GM21576 (cell line): ENCODE results near the gene HTR7.
"Not testable (repeated sequence)": the region's sequence is repeated elsewhere in the genome, so short reads cannot be mapped to it uniquely, and the experiment has no call there.

Experiments
- ATAC-seq: cut with Tn5 transposase; IDR thresholded peaks from one replicate; pipeline ENCODE4 v1.9.1; 2021; ENCODE audit warnings: mild to moderate bottlenecking, moderate library complexity; ENCODE audit not compliant: unreplicated experiment

HTR7 gene

GRCh38 chr10:90857635-90858460, at the start of gene HTR7:
TSS of gene HTR7 (minus strand) at chr10:90858039. CDS start at chr10:90857671, 368 bp downstream.
- ATAC-seq, result peak; percentile 74

- no peak for ATAC-seq
These were observed 48.8 kb upstream of the HTR7 start for GRCh38 chr10:90906596-90906995.

DNA sequence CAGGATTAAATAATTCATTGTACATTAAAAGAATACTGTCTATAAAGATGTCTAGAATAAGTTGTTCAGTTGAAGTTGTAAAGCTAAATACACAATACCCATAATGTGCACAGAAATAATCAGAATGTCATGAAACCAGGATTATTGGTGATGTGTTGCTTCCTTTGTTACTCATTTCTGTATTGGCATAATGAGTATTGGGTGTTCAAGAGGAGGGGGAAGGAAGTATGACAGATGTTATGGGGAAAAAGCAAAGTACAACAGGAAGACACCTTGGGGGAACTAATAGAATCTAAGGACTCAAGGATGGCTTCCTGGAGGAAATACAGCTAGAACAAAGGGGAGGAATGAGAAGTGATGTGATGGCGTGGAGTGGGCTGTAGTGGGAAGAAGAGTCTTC, 48.1 kb upstream of the HTR7 start:
- ATAC-seq, result no peak

DNA sequence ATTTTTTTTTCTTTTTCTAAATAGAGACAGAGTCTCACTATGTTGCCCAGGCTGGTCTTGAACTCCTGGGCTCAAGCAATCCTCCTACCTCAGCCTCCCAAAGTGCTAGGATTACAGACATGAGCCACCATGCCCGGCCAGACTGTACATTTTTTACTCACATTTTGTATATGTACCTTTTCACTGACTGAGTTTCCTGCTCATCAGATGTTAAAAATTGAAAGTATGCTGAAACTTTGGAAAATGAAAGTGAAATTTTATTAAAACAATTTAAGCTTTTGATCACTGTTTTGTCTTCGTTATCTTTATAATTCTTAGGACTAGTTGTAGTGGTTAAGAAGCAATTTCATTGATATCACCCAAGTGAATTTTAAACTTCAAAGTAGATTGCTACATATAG, 39.1 kb upstream of the HTR7 start:
- ATAC-seq, result not testable (repeated sequence)

- no peak for ATAC-seq
These were observed 35.4 kb upstream of the HTR7 start for GRCh38 chr10:90893190-90893589.

GRCh38 chr10:90890347-90890746, 32.5 kb upstream of the HTR7 start:
- no peak for ATAC-seq

- no peak for ATAC-seq
These were observed 31.8 kb upstream of the HTR7 start for GRCh38 chr10:90889636-90890035.

DNA sequence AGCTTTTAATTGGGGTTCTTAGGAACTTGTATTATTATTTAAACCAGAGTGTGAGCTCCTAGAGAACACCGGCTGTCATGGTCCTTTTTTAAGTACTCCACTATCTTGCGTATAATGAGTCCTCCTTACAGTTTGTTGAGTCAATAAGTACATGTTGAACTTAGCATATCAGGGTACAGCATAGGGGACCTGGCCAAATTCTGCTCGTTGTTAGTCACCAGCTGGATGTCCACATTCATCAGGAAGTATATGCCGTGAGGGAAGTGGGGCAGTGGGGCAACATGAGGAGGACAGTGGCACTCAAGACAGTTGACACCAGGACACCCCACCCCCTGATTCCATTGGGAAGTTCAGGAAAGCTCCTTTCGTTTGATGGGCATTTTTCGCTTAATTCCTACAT, 30.5 kb upstream of the HTR7 start:
- no peak for ATAC-seq

- no peak for ATAC-seq
These were observed 29.7 kb upstream of the HTR7 start for GRCh38 chr10:90887555-90887954.

GRCh38 chr10:90885176-90885575, 27.3 kb upstream of the HTR7 start:
- no peak for ATAC-seq

- no peak for ATAC-seq
These were observed 26.6 kb upstream of the HTR7 start for GRCh38 chr10:90884431-90884830.

DNA sequence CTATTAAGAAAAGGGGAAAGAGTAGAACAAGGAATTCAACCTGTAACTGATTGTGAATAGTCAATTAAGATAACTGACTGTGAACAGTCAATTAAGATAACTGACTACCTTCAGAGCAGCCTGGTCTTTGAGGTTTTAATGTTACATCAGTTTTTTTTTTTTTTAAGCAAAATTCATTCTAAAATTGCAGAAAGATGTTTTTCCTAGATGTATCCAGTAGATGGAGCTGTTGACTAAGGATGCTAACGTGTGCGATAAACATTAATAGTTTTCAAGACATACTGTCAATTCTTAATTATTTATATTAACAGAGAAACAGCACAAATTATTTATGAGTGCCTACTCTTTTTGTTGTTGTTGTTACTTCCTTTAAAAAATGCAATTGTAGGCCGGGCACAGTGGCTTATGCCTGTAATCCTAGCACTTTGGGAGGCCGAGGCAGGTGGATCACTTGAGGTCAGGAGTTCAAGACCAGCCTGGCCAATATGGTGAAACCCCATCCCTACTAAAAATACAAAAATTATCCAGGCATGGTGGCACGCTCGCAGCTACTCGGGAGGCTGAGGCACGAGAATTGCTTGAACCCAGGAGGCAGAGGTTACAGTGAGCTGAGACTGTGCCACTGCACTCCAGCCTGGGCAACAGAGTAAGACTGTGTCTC, 22.4 kb upstream of the HTR7 start:
- ATAC-seq, result not testable (repeated sequence)

DNA sequence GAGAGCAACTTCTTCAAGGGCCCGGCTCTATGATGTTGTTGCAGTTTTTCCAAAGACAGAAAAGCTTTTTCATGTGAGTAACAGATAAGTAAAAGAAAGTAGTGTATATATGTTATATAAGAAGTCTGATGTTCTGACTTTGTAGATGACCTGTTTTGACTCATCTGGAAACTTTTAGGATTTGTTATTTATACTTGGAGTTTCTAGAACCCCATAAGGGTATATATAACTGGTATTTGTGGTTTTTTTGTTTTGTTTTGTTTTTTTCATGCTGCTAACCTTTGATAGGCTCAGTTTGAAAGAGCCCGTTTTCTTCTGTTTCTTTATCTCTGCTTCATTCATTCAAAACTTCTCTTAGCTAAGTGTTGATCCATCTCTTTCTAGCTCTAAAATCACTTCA, 21.2 kb upstream of the HTR7 start:
- no peak for ATAC-seq

DNA sequence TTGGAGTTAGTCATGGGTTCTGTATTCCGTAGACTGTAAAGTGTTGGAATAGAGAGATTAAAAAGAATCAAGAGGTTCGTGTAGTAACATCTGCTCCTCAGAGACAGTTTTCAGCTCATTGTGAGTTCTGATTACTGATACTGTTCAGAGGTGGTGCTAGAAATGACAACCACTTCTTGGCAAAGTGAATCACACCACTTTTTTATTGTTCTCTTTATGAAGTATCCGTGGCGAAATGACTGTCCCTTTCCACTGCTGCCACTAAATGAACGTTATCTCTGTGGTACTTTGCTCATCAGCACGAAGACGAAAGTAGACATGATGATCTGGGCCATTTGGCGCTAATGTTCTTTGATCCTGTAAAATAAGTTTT, 14.8 kb upstream of the HTR7 start:
- peak; percentile 11 for ATAC-seq

- peak; percentile 98 for ATAC-seq
These were observed 14.2 kb upstream of the HTR7 start, which contains the start of gene RPP30 for GRCh38 chr10:90871766-90872647. TSS of gene RPP30 (plus strand) at chr10:90871974. CDS start at chr10:90871987, 13 bp downstream.

GRCh38 chr10:90871279-90871765, 13.5 kb upstream of the HTR7 start:
- peak; percentile 44 for ATAC-seq

GRCh38 chr10:90866050-90866598, 8.3 kb upstream of the HTR7 start:
- ATAC-seq, result no peak

GRCh38 chr10:90865401-90865800, 7.6 kb upstream of the HTR7 start:
- ATAC-seq, result no peak

GRCh38 chr10:90862908-90863514, 5.2 kb upstream of the HTR7 start:
- no peak for ATAC-seq

DNA sequence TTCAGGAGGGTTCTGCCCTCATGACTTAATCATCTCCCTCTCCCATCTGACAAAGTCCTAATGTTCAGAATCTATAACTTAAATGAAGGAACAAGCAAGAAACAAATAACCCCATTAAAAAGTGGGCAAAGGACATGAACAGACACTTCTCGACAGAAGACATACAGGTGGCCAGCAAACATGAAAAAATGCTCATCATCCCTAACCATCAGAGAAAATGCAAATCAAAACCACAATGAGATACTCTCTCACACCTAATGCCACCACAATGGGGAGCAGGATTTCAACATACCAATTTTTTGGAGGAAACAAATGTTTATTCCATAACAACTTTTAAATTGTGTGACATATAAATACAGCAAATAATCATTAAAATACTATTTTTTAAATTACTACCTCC, 3.0 kb upstream of the HTR7 start:
- no peak for ATAC-seq
